ENCODE results near the gene DTX1.

- TF ChIP-seq REST (IDR thresholded peaks at IDR 0.05; ENCODE audit: insufficient read depth in 1 of 2, low read depth in 2 of 2, low read length in 1 of 2) (no peak), SIN3A (IDR thresholded peaks at IDR 0.05; ENCODE audit: borderline replicate concordance, insufficient read depth, low read depth, low read length) (no peak)
- TF ChIP-seq, protein P1, sequence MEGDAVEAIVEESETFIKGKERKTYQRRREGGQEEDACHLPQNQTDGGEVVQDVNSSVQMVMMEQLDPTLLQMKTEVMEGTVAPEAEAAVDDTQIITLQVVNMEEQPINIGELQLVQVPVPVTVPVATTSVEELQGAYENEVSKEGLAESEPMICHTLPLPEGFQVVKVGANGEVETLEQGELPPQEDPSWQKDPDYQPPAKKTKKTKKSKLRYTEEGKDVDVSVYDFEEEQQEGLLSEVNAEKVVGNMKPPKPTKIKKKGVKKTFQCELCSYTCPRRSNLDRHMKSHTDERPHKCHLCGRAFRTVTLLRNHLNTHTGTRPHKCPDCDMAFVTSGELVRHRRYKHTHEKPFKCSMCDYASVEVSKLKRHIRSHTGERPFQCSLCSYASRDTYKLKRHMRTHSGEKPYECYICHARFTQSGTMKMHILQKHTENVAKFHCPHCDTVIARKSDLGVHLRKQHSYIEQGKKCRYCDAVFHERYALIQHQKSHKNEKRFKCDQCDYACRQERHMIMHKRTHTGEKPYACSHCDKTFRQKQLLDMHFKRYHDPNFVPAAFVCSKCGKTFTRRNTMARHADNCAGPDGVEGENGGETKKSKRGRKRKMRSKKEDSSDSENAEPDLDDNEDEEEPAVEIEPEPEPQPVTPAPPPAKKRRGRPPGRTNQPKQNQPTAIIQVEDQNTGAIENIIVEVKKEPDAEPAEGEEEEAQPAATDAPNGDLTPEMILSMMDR (IDR thresholded peaks at IDR 0.05): no peak
These were observed 79.8 kb downstream of the DTX1 start for GRCh38 chr12:113136128-113136989.
